NCI-H1436 treated with DMSO at 0.1 percent for 48 hours (cell line): ENCODE measurements around the gene KCTD15.

Experiments
- DNase-seq: peaks from one replicate; lab custom pipeline; 2025; lab: John Stamatoyannopoulos, UW

KCTD15 gene

DNA sequence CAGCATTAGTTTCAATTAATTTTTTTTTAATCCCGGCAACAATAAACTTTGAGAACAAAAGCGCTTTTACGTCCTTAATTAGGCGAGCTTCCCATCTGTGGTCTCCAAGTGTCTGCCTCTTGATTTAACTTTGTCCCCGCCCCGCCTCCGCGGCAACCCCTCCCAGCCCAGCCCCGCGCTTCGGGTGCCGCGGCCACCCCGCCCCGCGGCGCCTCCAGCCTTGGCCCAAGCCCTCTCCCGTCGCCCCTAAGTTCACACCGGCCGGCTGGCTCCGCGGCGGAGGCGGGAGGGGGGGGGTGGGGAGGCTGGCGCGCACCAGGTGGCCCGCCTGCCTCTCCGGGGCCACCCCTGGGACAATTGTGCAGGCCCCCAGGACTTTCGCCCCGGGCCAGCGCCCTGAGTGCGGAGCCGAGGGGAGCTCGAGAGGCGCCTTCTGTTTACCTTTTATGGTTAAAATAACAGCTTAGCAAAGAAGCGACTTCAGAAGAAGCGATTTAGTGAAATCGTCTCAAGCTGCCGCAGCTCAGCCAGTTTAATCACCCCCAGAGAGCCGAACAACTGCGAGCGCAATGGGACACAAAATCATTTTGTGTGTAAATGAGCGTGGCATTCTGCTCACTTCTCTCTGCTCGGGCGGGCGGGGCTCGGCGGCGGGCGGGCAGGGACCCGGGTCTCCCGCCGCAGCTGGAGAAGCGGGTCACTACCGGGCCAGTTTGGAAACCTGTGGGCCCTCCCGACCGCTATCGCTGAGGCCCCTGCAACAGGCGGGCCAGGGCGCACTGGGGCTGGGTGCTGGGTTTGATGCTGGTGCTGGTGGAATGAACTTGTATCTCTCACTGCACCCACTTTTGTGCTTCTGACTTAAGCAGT lies 1.4 kb downstream of the KCTD15 start:
- no peak for DNase-seq

DNA sequence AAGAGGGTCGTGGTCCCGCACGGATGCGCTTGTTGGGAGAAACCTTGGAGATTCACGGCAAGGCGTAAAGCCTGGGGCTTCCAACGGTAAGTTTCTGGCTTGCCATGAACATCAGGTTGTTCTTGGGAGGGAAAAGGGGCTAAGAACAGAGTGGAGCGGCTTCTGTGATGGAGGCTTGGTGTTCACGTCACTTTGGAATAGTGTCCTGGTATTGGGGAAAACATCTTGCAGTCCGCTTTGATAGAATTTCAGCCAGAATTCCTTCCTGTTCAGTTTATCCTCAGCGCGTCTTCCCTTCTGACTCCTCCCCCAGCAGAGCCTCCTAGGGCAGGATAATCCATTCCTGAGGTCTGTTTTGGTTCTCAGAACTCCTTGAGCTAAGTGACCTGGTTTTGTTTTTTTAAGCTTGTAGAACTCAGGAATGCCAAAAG lies 2.0 kb downstream of the KCTD15 start:
- DNase-seq, result no peak

DNA sequence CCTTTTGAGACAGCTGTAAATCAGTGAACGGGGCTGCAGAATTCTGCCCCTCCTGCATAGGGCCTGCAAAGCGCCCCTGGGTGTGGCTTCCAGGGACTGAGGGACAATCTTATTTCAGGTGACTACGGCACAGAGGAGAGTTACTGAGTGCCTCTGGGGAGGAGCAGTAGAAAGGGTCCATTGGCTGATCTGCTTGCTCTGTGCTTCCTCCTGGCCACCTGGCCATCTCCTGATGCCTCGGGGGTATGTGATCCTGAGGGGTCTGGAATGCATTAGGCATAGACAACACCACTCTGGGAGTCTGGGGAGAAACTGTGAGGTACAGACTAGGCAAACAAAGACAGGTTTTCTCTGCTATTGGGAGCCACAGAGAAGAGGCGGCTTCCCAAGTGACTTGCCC lies 2.8 kb downstream of the KCTD15 start:
- no peak for DNase-seq

DNA sequence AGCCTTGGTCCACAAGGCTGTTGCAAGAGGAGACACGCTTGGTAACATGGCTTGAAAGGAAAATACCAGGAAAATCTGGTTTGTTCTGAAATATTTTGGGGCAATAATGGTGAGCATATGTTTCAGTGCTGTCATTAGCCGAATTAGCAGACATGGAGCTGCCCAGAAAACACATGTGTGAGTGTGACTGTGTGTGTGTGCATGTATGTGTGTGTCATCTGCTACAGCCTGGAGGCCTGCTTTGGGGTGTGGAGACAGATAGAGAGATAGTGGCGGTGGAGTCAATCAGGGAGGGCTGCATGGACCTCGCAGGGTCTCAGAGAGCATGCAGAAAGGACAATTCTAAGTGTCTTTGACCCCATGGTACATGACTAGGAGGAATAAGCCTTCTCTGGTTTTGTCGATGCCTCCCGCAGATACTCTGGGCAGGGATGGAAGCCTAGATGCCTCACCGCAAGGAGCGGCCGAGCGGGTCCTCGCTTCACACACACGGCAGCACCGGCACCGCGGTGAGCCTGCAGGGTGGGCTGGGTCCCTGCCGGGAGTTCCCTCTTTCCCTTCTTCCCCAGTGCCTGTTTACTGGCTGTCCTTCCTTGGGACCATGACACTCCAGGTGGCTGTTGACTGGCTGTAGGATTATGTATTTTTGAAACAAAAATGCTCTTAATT lies 3.5 kb downstream of the KCTD15 start:
- no peak for DNase-seq

DNA sequence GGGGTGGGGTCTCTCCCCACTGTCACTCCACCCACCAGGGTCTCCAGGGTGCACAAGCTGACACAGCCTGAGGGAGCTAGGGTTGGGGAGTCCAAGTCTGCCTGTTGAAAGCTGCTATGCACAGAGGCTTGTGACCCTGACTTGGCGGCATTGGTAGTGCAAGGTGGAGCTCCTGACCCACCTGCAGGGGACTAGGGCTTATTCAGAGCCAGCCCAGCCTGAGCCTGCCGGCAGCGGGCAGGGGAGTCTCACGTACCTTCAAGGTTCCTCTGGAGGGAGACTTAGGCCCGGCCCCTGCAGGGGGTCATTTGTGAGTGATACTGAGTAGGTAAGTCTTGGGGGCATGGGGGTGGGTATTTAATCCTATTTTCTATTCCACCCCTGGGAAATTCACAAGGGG lies 4.7 kb downstream of the KCTD15 start:
- DNase-seq, result no peak

DNA sequence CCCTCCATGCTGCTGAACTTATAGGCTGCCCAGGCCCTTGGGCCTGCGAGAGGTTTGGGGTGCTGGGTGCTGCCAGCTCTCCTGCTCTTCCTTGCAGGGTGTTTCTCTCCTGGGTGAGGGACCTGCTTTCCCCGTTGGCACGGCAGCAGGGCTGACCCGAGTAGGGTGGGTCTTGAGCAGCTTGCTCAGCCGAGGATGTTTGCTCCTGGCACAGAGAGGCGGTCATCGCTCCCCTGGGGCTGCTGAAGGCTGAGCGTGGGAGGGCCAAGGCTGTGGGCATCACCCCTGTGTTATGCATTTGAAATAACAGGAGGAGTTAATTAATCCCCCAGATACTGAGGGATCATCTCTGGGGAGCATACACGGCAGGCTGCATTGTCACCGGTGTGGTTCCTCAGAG lies 5.3 kb downstream of the KCTD15 start:
- no peak for DNase-seq

DNA sequence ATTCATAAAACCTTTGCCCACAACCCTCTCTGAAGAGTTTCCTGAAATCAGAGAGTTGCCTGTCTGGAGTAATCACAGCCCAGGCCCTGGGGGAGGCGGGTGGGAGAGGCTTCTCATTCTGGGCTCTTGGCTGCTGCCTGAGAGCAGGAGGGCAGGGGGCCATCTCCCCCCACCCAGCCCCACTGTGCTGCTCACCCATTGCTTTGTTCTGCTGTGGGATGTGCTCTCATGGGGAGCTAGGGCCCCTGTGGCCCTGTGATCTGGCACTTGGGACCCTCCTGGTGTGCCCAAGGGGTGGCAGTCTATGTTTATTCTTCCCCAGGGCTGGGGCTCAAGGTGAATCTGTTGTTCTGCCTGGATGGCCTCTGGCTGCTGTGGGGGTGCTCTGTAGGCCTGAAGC lies 6.1 kb downstream of the KCTD15 start:
- no peak for DNase-seq

DNA sequence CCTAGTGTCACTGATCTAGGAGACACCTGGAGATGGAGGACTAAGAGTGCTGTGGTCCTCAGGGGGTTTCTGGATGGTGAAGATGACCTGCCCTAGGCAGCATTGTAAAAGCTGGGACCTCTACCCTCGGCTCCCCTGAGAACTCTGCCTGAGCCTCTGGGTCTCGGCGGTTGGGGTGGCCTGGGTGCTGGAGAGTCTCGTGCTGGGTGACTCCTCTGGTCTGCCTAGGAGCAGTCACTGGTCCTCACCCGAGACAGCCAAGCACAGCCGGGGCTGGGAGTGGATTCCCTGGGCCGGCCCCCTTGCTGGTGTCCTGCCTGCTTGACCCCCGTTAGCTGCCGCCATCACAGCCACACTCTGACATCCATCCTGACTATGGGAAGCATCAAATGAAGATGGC lies 6.7 kb downstream of the KCTD15 start:
- no peak for DNase-seq

DNA sequence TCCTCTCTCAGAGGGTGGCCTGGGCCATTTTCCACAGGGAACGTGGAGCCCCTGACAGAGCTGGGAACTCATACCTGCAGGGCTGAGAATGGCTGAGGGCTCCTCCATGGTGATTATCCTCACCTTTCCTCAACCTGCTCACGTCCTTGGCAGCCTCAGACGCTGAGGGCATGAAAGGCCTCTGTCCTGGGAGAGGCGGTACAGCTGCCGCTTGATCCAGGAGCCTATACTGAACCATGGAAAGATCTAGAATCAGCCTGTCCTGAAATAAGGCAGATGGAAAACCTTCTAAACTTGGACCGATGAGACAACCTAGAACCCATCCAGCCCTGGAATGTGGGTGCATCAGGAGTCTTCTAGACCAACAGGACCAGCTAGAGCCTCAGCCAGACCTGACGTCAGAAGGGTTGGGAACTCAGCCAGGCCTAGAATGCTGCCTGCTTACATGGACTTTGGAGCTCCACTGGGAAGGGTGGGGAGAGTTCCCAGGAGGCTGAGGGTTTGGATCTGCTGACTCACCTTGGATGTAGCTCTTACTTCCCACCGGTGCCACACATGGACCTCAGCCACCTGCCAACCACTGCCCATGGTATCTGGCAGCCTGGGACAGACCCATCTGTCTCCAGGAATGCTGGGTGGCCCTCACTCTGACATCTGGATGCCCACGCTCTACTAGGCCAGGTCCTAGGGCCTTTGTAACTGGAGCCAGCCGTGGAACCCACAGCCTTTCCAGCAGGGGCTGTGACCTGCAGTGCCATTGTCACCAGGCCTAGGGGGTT lies 7.5 kb downstream of the KCTD15 start:
- DNase-seq, result no peak

DNA sequence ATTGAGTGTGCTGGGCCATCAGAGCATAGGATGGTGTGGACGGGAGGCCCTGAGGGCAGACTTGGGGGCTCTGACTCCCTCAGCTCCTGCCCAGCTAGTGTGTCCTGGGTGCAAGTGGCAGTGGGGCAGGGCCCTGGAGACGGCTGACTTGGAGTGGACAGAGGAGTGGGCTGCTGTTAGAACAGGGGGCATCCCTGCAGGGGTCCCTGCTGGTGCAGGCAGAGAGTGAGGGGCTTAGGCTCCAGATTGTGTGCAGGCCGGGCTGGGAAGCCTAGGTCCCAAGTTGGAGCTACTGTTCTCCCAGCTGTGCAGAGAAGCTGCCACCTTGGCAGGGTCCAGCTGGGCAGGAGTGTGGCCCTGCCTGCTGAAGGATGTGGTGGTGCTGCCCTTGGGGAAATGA lies 8.6 kb downstream of the KCTD15 start:
- no peak for DNase-seq

DNA sequence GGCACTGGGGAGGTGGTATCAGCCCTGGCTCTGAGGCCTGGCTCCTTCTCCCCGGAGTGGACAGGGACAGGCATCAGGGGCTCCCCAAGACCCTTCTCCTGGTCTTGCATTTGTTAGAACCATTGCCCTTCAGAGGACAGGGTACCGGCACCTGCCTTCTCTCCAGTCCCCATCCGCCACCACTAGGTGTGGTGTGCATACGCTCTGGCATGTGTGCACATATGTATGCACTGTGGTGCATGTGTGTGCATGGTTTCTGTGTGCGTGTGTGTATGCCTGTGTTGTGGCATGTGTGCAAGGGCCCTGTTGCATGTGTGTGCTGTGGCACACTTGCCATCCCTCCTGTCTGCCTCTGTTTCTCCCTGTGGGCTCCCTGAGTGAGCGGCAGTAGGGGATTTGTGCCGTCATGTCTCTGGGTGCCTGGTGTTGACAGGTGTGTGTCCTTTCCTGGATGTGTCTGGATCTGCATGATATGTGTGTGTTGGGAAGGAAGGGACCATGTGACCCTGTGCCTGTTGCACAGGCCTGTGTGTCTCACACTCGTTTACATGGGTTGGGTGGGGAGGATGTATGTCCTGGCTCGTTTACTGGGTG lies 9.3 kb downstream of the KCTD15 start:
- DNase-seq, result no peak

DNA sequence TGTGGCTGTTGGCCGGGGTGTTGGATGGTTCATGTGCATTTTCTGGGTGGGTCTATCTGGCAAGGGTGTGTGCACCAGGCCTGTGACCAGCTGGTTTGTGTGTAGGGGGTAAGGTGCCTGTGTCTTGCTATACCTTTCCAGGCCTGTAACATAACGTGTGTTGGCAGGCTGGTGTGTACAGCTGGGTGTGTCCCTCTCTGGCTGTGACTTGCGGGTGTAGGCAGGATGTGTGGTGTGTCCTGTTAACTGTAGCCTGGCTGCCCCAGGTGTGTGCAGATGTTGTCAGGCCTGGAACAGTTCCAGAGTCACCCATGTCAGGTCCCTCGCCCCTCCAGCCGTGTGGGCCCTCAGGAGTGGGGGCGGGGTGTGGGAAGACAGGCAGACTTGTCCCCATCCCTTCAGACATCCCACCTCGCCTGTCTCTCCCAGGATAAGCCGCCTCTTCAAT lies 9.8 kb downstream of the KCTD15 start:
- DNase-seq, result no peak

DNA sequence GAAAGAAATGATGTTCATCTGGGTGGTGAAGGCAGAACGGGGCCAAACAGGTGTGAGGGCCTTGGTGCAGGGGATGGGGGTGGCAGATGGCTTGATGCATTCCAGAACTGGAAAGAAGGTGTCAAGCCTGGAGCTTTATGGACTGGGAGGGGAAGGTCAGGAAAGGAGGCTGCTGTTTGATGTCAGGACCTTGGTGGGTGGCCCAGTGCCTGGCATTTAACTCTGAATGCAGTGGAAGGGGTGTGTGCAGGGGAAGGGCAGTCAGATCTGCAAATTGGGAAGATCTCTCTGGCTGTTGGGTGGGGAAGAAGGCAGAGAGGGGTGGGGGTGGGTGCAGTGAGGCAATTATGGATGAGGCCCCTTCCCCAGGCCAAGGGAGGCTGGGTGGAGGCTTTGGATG lies 11.7 kb downstream of the KCTD15 start:
- no peak for DNase-seq

DNA sequence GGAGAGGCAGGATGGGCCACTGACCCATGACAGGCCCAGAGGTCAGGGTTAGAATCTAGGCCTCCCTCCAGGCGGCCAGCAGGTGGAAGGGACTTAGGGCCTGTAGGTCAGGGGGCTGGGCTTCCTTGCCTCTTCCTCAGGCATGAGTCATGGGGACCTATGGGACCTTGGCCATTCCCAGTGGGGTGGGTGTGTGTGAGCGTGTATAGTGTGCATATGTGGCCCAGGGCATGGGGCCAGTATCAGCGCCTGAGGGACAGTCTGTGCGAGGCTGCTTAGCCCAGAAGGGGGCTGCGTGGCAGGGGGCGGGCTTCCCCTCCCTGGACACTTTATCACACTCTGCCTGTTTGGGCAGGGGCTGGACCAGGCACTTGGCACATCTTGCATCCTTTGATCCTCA lies 13.3 kb downstream of the KCTD15 start:
- DNase-seq, result no peak

DNA sequence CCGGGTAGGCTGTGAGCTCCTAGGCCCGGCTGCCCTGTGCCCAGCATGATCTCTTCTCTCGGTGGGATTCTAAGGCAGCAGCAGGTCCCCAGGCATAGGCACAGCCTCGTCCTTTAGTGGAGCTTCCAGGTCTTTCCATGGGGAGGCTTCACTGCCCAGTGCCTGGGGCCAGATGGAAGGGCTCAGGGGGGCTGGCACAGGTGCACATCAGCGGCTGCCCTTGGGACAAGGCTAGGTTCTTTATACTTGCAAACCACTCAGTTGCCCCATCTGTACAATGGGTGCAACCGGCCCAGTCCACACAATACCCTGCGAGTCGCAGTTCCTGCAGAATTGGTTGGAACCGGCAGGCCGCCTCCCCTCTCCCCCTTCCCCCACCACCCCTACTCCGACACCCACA lies 14.2 kb downstream of the KCTD15 start:
- DNase-seq, result no peak

DNA sequence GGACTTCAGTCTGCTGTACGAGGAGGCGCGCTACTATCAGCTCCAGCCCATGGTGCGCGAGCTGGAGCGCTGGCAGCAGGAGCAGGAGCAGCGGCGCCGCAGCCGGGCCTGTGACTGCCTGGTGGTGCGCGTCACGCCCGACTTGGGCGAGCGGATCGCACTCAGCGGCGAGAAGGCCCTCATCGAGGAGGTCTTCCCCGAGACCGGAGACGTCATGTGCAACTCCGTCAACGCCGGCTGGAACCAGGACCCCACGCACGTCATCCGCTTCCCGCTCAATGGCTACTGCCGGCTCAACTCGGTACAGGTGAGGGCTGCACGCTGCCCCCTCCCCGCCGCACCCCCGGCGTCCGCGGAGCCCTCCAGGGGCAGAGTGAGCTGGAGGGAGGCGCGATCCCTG lies 14.6 kb downstream of the KCTD15 start:
- DNase-seq, result no peak

DNA sequence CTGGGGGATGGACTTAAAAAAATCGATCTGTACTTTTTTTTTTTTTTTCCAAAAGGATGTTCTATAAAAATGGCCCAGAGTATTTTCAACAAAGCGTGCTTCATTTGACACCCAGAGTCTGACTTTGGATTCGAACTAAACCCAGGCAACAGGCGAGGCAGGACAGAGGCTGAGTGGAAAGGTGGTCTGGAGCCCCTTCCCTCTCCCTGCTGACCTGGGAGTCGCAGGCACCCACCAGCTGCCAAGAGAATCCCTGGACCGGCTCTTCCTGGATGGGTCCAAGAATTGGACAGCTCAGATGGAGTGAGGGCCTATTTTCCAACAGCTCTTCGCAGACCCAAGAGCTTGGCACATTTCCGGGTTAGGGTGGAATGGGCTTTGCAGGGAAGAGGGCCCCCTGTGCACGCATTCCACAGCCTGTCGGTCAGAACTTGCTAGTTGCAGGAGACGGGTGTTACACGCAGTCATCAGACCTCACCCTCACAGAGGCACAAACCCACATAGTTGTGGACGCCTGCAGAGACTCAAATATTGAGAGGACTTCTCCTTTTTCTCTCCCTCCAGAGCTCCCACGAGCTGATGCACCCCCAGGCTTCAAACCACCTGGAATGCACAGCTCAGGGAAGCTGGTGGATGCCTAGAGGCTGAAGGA lies 15.2 kb downstream of the KCTD15 start:
- no peak for DNase-seq

DNA sequence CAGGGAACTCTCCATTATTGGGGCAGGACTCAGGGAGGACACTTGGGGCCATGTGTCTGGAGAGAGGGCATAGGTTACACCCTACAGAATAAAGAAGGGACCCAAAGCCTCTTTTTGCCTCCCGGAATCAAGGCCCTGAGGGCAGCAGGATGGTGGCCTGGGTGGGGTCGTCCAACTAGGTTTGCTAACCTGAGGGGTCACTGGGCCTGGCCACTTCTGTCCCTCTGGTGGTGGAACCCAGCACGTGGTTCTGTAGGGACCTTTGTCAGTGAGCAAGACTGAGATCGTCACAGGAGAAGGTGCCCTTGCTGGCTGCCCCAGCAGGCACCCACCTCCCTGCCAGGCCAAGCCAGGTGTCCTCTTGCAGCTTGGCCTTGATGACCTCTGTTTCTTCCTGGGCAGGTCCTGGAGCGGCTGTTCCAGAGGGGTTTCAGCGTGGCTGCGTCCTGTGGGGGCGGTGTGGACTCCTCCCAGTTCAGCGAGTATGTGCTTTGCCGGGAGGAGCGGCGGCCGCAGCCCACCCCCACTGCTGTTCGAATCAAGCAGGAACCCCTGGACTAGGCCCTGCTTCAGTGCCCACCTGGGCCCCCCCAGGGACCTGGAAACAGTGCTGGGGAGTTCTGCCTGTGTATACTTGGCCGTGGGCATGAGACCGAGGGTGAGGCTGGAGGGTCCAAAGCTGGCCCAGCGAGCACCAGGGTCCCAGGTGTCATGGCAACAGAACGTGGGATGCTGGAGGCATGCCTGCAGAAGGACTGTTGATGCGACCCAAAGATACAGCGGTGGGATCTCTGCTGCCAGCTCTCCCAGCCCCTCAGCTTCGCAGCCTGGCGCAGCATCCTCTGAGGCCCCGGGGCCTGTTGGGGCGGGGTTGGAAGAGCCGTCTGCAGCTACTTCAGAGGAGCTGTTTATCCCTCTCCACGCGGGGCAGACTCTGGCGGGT lies 16.0 kb downstream of the KCTD15 start:
- no peak for DNase-seq

DNA sequence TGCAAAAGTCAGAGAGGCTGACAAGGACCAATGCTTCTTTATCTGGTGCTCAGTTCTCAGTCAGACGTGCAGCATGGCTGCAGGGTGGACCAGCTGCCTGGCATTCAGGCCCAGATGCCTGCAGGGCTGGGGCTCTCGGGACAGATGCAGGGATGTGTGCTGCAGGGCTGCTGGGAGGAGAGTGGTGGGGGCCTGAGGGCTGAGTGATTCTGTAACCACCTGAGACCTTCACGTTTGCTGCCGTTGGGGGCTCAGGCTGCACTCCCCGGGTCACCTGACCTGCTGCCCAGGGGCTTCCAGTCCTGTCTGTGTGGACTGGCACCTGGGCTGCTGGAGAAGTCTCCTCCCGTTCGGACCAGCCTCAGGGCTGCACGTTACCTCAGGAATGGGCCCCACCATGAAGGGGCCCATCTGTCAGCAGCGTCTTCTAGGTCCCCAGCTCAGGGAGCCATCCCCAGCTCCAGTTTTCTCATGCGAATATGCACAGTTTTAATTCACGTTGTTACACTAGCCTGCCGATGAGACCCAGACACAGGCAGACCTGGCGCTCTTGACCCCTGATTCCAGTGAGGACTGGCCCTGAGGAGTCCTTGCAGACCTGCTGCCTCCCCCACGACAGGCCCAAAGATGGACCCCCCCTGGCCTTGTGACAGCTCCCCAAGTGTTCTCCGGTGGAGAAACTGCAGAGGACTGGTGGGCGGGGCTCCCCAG lies 16.9 kb downstream of the KCTD15 start:
- no peak for DNase-seq
